Panc1 (cell line): ENCODE data around the gene AKAP6. TPM values are rescaled to one million over a fixed set of nuclear protein-coding genes. Genes with fewer than 3 reads are reported as not detected.
"Not testable (repeated sequence)": the region's sequence is repeated elsewhere in the genome, so short reads cannot be mapped to it uniquely, and the experiment has no call there.

Source experiments
- ATAC-seq: fragments of 200-7000 bp; cut with Tn5 transposase; 2 replicates; pipeline ENCODE4 v1.9.1; 2020; ENCODE audit warnings: mild to moderate bottlenecking, moderate library complexity
- BruUV-seq: library from RNA; stranded (reverse); fragments of 400-500 nt; replicated peaks from 2 replicates; lab custom pipeline; 2021; lab: Mats Ljungman, UMichigan
- CTCF ChIA-PET: fragments of 300-600 bp; sonication (Branson Sonifier 250); formaldehyde crosslinking; loops from one replicate; lab custom pipeline; 2022; ENCODE audit warnings: antibody characterized with exemption; lab: Charles Lee
- POLR2A ChIA-PET: fragments of 300-600 bp; sonication (Branson Sonifier 250); formaldehyde crosslinking; loops from one replicate; lab custom pipeline; 2022; ENCODE audit warnings: antibody characterized with exemption; lab: Charles Lee
- DNase-seq: peaks from one replicate; pipeline ENCODE4 v3.0.0-alpha.2; 2010; ENCODE audit warnings: low read depth, low spot score
- H3K27ac ChIP-seq: 2 replicates; pipeline ENCODE4 v1.5.1; 2011; ENCODE audit warnings: mild to moderate bottlenecking, low read length, inconsistent platforms
- H3K27me3 ChIP-seq: fragments of 200-500 bp; sonication (Bioruptor generic); 2 replicates; pipeline ENCODE4 v1.6.0; 2014; ENCODE audit warnings: low read length, inconsistent platforms; ENCODE audit not compliant: control insufficient read depth, insufficient read depth
- H3K36me3 ChIP-seq: fragments of 200-500 bp; sonication (Bioruptor generic); 2 replicates; pipeline ENCODE4 v1.5.1; 2014; ENCODE audit warnings: inconsistent platforms, mild to moderate bottlenecking, low read length, moderate library complexity; ENCODE audit not compliant: control insufficient read depth, insufficient read depth
- H3K4me1 ChIP-seq: 2 replicates; pipeline ENCODE4 v1.5.1; 2011; ENCODE audit warnings: inconsistent platforms, mild to moderate bottlenecking, low read length, moderate library complexity; ENCODE audit not compliant: control insufficient read depth, insufficient read depth
- H3K4me3 ChIP-seq, 2 experiments: 2 replicates each; pipeline ENCODE4 v1.5.1; 2011 to 2012; ENCODE audit warnings: low read depth in 2 of 2, low read length in 2 of 2, mild to moderate bottlenecking in 2 of 2, inconsistent platforms in 1 of 2, moderate library complexity in 1 of 2
- H3K9me3 ChIP-seq: fragments of 200-500 bp; sonication (Bioruptor generic); 2 replicates; pipeline ENCODE4 v1.5.1; 2014; ENCODE audit warnings: low read depth, mild to moderate bottlenecking, inconsistent platforms, low read length, moderate library complexity; ENCODE audit not compliant: control insufficient read depth, insufficient read depth
- CTCF ChIP-seq: fragments of 450-650 bp; IDR thresholded peaks from 2 replicates; pipeline ENCODE4 v1.5.1; 2017; ENCODE audit warnings: mild to moderate bottlenecking
- POLR2AphosphoS5 ChIP-seq: IDR thresholded peaks from 2 replicates; pipeline ENCODE4 v1.6.1; 2012; ENCODE audit warnings: mild to moderate bottlenecking, low read depth, low read length, moderate library complexity
- REST ChIP-seq, 2 experiments: IDR thresholded peaks; 2 replicates each; pipeline ENCODE4 v1.6.1; 2011 to 2012; ENCODE audit warnings: low read depth in 2 of 2, control low read depth in 1 of 2, low read length in 1 of 2, mild to moderate bottlenecking in 1 of 2, moderate library complexity in 1 of 2; ENCODE audit not compliant: insufficient read depth in 1 of 2
- SIN3A ChIP-seq: IDR thresholded peaks from 2 replicates; pipeline ENCODE4 v1.6.1; 2012; ENCODE audit warnings: low read depth, mild to moderate bottlenecking, low read length, moderate library complexity, borderline replicate concordance; ENCODE audit not compliant: insufficient read depth
- TCF7L2 ChIP-seq: IDR thresholded peaks from 2 replicates; pipeline ENCODE4 v1.6.1; 2011; ENCODE audit warnings: mild to moderate bottlenecking, low read depth, low read length, inconsistent platforms
- in situ Hi-C: cut with HindIII; loops from 2 replicates; pipeline ENCODE4 v1.10.0; 2016; ENCODE audit warnings: low sequenced_read_pairs, low pct_unique_long_range_greater_than_20kb
- intact Hi-C: fragments of 100-400 bp; cut with micrococcal nuclease; formaldehyde crosslinking; loops from one replicate; pipeline ENCODE4 v1.10.0; 2022; ENCODE audit not compliant: unreplicated experiment
- total RNA-seq: library from RNA; stranded (reverse); gene quantifications from one replicate; pipeline ENCODE4 v1.2.1, GENCODE V29; 2021; ENCODE audit not compliant: unreplicated experiment

AKAP6 gene
- total RNA-seq, 1 experiment from 2014 or later, result 0.82 TPM

- H3K4me3 ChIP-seq, result no peak overlapping the region
- H3K36me3 ChIP-seq, result no peaks in the 10 kb centered on the region
- DNase-seq (no peak), ATAC-seq (no peak)
- intact Hi-C loops (no loop called here), in situ Hi-C loops (no loop called here)
- H3K9me3 ChIP-seq, result no peaks in the 10 kb centered on the region
- no peak for TF ChIP-seq TCF7L2
- TF ChIP-seq SIN3A, result no peak
- TF ChIP-seq POLR2AphosphoS5, result no peak
- TF ChIP-seq REST (IDR thresholded peaks at IDR 0.05; ENCODE audit: insufficient read depth in 1 of 2, low read depth in 2 of 2, low read length in 1 of 2), result no peak
- no peak for TF ChIP-seq CTCF
- no peak overlapping the region for H3K27ac ChIP-seq
- ChIA-PET POLR2A (no interaction called here), CTCF (no interaction called here)
- no peaks in the 10 kb centered on the region for H3K27me3 ChIP-seq
- H3K4me1 ChIP-seq, result no peaks in the 10 kb centered on the region
- BruUV-seq, result no TSS peak
These were observed 456.5 kb downstream of the AKAP6 start for GRCh38 chr14:32785585-32785984.

- Histone ChIP-seq H3K4me1 (no peaks in the 10 kb centered on the region), H3K27me3 (no peaks in the 10 kb centered on the region), H3K4me3 (no peak overlapping the region), H3K27ac (no peak overlapping the region), H3K36me3 (no peaks in the 10 kb centered on the region), H3K9me3 (no peaks in the 10 kb centered on the region)
- in situ Hi-C loops (no loop called here), intact Hi-C loops (no loop called here)
- ATAC-seq (no peak), DNase-seq (no peak)
- no peak for TF ChIP-seq SIN3A
- TF ChIP-seq REST (IDR thresholded peaks at IDR 0.05; ENCODE audit: insufficient read depth in 1 of 2, low read depth in 2 of 2, low read length in 1 of 2), result no peak
- no peak for TF ChIP-seq TCF7L2
- no peak for TF ChIP-seq CTCF
- TF ChIP-seq POLR2AphosphoS5, result no peak
- ChIA-PET CTCF (no interaction called here), POLR2A (interaction anchor here (0.6 kb wide), 1 partner anchor 27 kb away, joined by 3 read pairs; no protein-coding TSS in a partner anchor)
- no TSS peak for BruUV-seq
These were observed 457.8 kb downstream of the AKAP6 start for GRCh38 chr14:32786886-32787285.

- H3K4me3 ChIP-seq, H3K4me1 ChIP-seq, in situ Hi-C loops, H3K27ac ChIP-seq, CTCF ChIA-PET, DNase-seq, H3K36me3 ChIP-seq, BruUV-seq, H3K9me3 ChIP-seq, ATAC-seq, intact Hi-C loops, H3K27me3 ChIP-seq, POLR2A ChIA-PET: not testable (repeated sequence)
These were observed 463.9 kb downstream of the AKAP6 start for GRCh38 chr14:32793033-32793432.
